Placental pericyte (primary cell): ENCODE data around the gene ANAPC2. TPM values are rescaled to one million over a fixed set of nuclear protein-coding genes. Genes with fewer than 3 reads are reported as not detected.

ENCODE experiments used
- small RNA-seq: library from RNA; depleted of rRNA; stranded (forward); fragments of <200 nt; gene quantifications from one replicate; pipeline ENCODE3, GENCODE V24; 2012; ENCODE audit warnings: low replicate concordance
- total RNA-seq: library from RNA; depleted of rRNA; stranded (reverse); fragments of >200 nt; gene quantifications from 2 replicates; pipeline ENCODE4 v1.2.3, GENCODE V29; 2012

ANAPC2 gene, protein sequence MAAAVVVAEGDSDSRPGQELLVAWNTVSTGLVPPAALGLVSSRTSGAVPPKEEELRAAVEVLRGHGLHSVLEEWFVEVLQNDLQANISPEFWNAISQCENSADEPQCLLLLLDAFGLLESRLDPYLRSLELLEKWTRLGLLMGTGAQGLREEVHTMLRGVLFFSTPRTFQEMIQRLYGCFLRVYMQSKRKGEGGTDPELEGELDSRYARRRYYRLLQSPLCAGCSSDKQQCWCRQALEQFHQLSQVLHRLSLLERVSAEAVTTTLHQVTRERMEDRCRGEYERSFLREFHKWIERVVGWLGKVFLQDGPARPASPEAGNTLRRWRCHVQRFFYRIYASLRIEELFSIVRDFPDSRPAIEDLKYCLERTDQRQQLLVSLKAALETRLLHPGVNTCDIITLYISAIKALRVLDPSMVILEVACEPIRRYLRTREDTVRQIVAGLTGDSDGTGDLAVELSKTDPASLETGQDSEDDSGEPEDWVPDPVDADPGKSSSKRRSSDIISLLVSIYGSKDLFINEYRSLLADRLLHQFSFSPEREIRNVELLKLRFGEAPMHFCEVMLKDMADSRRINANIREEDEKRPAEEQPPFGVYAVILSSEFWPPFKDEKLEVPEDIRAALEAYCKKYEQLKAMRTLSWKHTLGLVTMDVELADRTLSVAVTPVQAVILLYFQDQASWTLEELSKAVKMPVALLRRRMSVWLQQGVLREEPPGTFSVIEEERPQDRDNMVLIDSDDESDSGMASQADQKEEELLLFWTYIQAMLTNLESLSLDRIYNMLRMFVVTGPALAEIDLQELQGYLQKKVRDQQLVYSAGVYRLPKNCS
- total RNA-seq: 30.4 and 32.4 TPM in 2 replicates

DNA sequence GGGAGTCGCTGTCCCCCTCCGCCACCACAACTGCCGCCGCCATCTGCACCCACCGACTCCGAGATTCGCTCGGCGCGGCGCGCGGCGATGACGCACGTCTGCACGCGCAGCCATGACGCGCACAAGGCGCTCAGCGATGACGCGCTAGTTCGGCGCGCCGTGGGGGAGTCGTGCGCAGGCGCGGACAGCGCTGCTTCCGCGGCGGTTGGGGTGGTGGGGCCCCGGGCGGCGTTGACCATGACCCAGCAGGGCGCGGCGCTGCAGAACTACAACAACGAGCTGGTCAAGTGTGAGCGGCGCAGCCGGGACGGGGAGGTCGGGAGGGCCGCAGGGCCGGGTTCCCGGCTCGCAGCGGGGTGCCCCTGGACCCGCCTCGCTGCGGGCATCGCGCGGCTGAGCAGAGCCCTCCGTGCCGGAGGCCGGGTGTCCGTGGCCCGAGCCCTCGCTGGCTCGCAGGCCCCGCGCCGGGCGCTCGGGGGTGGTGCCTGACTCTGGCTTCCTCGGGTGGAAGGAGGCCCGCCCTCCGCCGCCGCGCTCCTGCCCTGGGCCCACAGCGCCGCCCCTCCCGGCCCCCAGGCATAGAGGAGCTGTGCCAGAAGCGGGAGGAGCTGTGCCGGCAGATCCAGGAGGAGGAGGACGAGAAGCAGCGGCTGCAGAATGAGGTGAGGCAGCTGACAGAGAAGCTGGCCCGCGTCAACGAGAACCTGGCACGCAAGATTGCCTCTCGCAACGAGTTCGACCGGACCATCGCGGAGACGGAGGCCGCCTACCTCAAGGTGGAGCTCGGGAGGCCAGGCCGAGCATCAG lies at the start of gene ANAPC2, which contains the start of gene SSNA1:
Gene ANAPC2 (minus strand): TSS at position 71 of the 807 bp plus-strand sequence. CDS start 28 bp downstream, at position 43.
Gene SSNA1 (plus strand): TSS at position 187 of the 807 bp plus-strand sequence. CDS start 51 bp downstream, at position 238.

DNA sequence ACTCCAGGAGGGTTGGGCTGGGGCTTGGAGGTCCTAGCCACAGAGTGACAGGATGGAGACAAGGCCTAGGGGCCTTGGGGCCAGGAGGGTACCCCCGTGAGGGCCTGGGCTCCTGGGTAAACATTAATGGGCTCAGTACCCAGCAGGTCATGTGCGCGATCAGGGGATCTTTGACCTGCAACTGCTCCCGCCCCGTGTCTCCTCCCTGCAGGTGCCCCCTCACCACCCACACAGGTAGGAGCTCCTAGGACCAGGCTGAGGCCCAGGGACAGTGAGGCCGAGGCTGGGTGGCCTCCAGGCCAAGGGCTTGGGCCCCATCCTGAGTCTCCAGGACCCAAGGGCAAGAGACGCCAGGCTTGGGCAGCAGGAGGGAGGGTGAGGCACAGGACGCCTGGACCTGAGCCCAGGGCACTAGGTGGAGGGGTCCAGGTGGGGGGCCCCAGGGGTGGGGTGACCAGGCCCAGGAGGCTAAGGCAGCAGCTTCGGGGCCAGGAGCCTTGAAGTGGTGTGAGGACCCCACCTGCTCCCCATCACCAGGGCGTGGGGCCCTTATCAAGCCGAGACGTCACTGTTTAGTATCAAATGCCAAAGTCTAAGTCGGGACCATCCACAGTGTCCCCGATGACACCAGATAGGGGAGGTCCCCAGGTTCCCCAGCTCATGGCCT lies 42.5 kb upstream of the ANAPC2 start, which contains the start of gene SLC34A3:
Gene SLC34A3 (plus strand): TSS at position 197 of the 667 bp plus-strand sequence. CDS start 802 bp downstream, outside the sequence.

DNA sequence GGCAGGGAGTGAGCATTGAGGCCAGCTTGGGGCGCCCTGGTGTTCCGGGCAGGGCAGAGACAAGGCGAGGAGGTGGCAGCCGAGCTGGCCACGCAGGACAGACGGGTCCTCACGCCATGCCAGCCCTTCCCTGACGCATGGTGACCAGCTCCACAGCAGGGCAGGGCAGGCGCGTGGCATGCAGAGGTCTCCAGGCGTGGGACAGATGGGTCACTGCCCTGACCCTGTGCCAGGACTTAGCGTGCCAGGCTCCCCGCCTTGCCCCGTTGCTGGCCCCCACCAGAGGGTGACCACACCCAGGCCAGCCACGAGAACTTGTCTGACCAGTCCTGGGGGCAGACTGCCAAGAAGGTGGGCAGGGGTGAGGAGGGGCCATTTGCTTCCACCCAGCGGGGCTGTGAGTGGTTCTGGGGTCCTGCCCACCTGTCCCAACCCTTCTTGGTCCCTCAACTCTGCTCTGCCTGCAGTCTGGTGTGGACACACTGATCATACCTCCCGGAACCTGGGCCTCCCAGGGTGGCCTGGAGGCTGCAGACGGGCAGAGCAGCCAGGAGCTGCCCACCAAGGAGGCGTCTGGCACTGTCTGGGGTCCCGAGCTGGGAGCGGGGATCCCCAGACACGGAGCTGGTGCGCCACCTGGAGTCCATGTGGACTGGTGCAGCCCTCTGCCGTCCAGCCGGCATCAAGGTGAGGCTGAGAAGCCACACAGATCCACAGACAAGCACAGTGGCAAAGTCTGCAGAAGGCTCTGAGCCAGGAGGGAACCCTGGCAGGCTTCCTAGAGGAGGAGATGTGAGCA lies 38.9 kb upstream of the ANAPC2 start, which contains the start of gene RNF224:
Gene RNF224 (plus strand): TSS at position 449 of the 799 bp plus-strand sequence. CDS start 834 bp downstream, outside the sequence.

DNA sequence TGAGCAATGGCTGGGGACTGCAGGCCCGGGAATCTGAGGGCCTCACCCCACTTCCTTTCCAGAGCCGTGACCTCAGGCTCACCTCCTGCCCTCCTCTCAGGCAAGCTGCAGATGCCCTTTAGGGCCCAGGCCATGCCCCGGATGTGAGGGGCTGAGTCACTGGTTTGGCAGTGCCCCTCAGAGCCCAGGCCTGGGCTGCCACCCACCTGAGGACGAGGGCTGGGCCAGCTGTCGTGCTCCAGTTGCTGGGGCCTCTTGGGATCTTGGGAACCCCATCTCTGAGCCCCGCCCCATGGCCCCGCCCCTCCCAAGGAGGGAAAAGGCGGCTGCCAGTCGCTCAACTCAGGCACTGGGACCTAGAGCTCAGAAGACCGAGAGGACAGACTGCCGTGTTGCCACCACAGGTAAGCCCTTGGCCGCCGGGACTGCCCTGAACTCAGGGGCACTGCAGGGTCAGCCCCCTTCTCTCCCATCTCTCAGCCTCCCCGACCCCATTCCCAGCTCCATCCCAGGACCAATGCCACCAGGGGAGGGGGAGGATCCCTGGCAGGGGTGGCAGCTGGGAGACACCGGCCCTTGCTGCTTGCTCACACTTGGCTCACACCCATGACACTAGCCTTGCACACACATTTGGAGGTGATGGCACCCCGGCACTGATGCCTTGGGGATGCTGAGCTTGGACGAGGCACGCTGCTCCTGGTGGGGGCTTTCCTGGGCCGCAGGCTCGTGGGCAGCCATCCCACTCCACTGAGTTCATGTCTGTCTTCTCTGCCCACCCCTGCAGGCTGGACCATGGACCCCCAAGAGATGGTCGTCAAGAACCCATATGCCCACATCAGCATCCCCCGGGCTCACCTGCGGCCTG lies 36.7 kb upstream of the ANAPC2 start, which contains the start of gene CYSRT1:
Gene CYSRT1 (plus strand): TSS at position 345 of the 865 bp plus-strand sequence. CDS start 448 bp downstream, at position 793.

DNA sequence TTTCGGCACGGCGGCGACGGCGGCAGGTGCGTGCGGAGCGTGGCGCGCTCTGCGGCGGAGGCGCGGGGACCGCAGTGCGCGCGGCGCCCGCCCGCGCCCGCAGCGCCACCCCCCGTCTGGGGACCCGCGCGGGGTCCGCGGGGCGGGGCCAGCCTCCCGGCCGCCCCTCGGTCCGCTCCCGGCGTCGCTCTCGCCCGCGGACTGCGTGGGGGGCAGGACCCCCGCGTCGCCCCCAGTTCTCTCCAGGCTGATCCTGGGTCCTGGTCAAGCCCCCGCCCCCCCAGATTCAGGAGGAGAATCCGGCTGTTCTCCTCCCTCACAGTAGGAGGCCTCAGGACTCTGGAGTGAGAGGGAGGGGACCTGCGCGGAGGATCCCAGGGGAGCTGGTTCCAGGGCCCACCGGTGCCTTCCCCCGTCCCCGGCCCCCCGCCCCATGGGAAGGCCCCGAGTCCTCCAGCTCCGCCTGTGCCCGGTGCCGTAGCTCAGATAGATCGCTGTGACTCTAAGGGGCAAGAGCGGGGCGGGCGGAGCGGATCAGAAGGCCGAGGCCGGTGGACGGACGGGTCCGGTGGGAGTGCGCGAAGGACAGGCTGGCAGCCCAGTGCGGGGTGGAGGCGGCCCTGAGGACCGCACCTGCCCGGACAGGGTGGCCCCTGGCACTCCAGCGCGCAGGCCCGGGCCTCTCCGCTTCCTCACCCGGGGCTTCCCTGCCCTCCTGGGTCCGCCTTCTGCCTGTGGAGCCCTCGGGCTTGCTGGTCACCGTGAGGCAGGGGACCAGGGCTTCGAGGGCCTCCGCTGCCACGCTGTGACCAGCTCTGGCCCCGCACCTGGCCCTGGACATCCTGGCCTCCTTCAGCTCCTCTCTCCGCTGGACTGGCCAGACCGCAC lies 34.1 kb upstream of the ANAPC2 start, which contains the start of gene RNF208:
Gene RNF208 (minus strand): TSS at position 51 of the 888 bp plus-strand sequence. CDS start 1,028 bp downstream, outside the sequence.

DNA sequence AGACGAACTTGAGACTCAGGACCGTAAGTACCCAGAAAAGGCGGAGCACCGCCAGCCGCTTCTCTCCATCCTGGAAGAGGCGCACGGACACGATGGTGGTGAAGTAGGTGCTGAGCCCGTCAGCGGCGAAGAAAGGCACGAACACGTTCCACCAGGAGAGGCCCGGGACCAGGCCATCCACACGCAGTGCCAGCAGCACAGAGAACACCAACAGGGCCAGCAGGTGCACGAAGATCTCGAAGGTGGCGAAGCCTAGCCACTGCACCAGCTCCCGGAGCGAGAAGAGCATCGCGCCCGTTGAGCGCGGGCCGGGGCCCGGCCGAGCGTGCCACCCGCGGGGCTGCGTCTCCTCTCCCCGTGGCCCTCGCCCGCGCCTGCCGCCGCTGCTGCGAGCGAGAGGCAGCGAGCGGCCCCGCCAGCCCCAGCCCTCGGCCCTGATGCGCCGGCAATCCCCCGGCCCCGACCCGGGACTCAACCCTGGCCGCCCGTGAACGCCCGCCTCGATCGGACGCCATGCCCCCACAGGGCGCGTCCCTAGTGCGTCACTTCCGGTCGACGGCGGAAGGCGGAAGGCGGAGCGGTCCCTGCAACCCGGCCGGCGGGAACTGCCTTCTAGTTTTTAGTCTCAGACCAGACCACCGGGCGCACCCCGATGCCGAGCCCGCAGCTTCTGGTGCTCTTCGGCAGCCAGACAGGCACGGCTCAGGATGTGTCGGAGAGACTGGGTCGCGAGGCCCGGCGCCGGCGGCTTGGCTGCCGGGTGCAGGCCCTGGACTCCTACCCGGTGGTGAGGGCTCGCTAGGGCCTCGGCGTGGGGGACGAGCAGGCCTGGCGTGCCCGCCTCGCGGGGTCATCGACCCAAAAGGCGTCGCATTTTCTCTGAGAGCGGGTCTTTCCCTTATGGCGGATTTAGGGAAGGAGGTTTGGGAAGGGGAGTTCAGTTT lies 17.0 kb upstream of the ANAPC2 start, which contains the start of the genes NDOR1 and TMEM203:
Gene NDOR1 (plus strand): TSS at position 575 of the 944 bp plus-strand sequence. CDS start 78 bp downstream, at position 653.
Gene TMEM203 (minus strand): TSS at position 523 of the 944 bp plus-strand sequence. CDS start 234 bp downstream, at position 289.

DNA sequence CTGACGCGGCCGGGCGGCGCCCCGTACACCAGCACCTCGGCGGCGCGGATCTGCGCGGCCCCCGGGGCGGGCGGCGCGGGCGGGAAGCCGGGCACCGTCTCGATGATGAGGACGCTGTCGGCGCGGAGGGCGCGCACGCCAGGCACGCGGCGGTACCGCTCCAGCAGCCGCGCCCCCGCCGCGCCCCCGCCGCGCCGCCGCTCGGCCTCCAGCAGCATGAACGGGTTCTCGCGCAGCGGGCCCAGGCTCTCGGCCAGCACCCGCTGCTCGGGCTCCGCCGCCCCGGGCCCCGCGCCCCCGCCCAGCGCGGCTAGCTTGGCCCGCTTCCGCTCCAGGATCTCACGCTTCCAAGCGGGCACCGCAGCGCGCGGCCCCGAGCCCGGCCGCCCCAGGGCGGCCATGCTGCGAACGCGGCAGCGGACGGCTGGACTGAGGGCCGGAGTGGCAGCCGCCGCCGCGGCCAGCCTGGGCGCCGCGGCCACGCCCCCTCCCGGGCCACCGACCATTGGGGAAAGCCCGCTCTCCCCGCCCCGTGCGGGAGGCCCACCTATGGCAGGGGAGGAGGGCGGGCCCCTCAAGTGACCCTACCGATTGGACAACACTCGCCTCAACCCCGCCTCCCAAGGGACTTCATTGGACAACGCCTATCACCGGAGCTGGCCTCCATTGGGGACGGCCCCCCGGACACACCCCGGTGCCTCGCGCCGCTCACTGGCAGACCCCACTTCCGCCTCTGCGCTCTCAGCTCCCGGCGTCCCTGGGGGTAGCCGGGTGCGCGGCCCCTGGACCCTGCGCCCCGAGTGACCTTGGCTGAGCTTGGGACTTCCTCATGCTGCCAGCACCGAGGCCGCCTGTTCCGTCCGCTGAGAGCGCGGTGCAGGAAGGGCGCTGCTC lies 12.2 kb upstream of the ANAPC2 start, which contains the start of gene TPRN:
Gene TPRN (minus strand): TSS at position 431 of the 894 bp plus-strand sequence. CDS start 30 bp downstream, at position 401.

DNA sequence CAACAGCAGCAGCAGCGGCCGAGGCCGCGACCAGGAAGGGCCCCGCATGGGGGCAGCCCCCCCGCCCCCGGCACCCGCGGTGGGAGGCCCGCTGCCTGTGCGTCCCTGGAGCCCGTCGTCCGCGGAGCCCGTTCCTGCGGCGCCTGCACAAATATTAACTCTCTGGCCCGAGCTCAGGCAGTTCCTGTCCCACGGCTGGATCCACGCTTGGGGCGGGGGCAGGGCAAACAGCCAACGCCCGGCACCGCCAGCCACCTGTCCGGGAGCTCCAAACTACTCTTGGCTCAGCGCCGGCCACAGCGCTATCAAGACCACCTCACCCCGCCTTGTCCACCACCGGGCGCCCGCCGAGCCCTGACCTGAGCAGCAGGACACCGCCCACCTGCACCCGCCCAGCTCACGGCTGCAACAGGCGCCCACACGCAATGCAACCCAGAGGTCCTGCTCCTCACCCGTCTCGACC lies 18.4 kb downstream of the ANAPC2 start, which contains the start of gene LRRC26:
Gene LRRC26 (minus strand): TSS at position 156 of the 463 bp plus-strand sequence. CDS start 108 bp downstream, at position 48.

DNA sequence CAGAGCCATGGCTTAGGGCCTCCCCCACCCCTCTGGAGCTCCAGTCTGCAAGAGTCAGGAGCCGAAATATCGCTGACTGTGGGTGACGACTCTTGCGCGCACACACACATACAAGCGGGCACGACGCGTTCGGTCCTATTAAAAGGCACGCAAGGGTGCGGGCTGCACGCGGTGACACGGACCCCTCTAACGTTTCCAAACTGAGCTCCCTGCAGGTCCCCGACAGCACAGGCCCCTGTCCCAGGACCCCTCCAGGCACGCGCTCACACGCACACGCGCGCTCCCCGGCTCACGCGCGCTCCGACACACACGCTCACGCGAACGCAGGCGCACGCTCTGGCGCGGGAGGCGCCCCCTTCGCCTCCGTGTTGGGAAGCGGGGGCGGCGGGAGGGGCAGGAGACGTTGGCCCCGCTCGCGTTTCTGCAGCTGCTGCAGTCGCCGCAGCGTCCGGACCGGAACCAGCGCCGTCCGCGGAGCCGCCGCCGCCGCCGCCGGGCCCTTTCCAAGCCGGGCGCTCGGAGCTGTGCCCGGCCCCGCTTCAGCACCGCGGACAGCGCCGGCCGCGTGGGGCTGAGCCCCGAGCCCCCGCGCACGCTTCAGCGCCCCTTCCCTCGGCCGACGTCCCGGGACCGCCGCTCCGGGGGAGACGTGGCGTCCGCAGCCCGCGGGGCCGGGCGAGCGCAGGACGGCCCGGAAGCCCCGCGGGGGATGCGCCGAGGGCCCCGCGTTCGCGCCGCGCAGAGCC lies 49.5 kb downstream of the ANAPC2 start, which contains the start of gene GRIN1:
Gene GRIN1 (plus strand): TSS at position 433 of the 746 bp plus-strand sequence. CDS start 333 bp downstream, outside the sequence.

Small RNA genes lying within 50 kb of the gene (small RNA-seq; reads per million reads assigned to genes)
- gene MIR3621: not detected

Other genes starting within 250 kb of the ANAPC2 start
- 198 and 213 TPM in 2 replicates for gene FBXW5, start 243.8 kb downstream of the ANAPC2 start, total RNA-seq
- 0.66 TPM in 1 of 2 replicates, not detected in the other for gene C8G, start 243.3 kb downstream of the ANAPC2 start, total RNA-seq
- 0.88 TPM in 1 of 2 replicates, not detected in the other for gene LCN12, start 236.3 kb downstream of the ANAPC2 start, total RNA-seq
- gene PTGDS, start 211.1 kb downstream of the ANAPC2 start, total RNA-seq: 4.2 and 78.6 TPM in 2 replicates
- gene LCNL1, start 205.6 kb downstream of the ANAPC2 start, total RNA-seq: 0.14 and 9.8 TPM in 2 replicates
- gene PAXX, start 196.1 kb downstream of the ANAPC2 start, total RNA-seq: 12.0 and 13.9 TPM in 2 replicates
- gene CLIC3, start 192.0 kb downstream of the ANAPC2 start, total RNA-seq: 4.3 and 12.7 TPM in 2 replicates
- gene ABCA2, start 160.3 kb downstream of the ANAPC2 start, total RNA-seq: 18.8 and 18.9 TPM in 2 replicates
- not detected in 2 replicates for gene FUT7, start 156.5 kb downstream of the ANAPC2 start, total RNA-seq
- gene NPDC1, start 142.4 kb downstream of the ANAPC2 start, total RNA-seq: 16.0 and 21.0 TPM in 2 replicates
- gene ENTPD2, start 134.5 kb downstream of the ANAPC2 start, total RNA-seq: not detected in 2 replicates
- 0.22 and 15.9 TPM in 2 replicates for gene SAPCD2, start 118.0 kb downstream of the ANAPC2 start, total RNA-seq
- 28.2 and 29.1 TPM in 2 replicates for gene UAP1L1, start 111.0 kb downstream of the ANAPC2 start, total RNA-seq
- gene MAN1B1, start 101.6 kb downstream of the ANAPC2 start, total RNA-seq: 68.1 and 103 TPM in 2 replicates
- gene DPP7, start 73.8 kb downstream of the ANAPC2 start, total RNA-seq: 58.1 and 86.7 TPM in 2 replicates
- gene GRIN1, start 49.4 kb downstream of the ANAPC2 start, total RNA-seq: 0.29 TPM in 1 of 2 replicates, not detected in the other
- gene LRRC26, start 18.5 kb downstream of the ANAPC2 start, total RNA-seq: not detected in 2 replicates
- not detected in 2 replicates for gene TMEM210, start 16.5 kb downstream of the ANAPC2 start, total RNA-seq
- gene SSNA1, start 116 bp upstream of the ANAPC2 start, total RNA-seq: 75.5 and 82.3 TPM in 2 replicates
- gene TPRN, start 12.2 kb upstream of the ANAPC2 start, total RNA-seq: 9.9 and 14.9 TPM in 2 replicates
- 28.9 and 41.4 TPM in 2 replicates for gene TMEM203, start 17.1 kb upstream of the ANAPC2 start, total RNA-seq
- 10.1 and 15.3 TPM in 2 replicates for gene NDOR1, start 17.1 kb upstream of the ANAPC2 start, total RNA-seq
- 0.22 and 0.43 TPM in 2 replicates for gene RNF208, start 33.7 kb upstream of the ANAPC2 start, total RNA-seq
- 0.14 and 0.66 TPM in 2 replicates for gene CYSRT1, start 36.6 kb upstream of the ANAPC2 start, total RNA-seq
- not detected in 2 replicates for gene RNF224, start 38.9 kb upstream of the ANAPC2 start, total RNA-seq
- gene SLC34A3, start 42.3 kb upstream of the ANAPC2 start, total RNA-seq: not detected in 2 replicates
- gene TUBB4B, start 52.7 kb upstream of the ANAPC2 start, total RNA-seq: 93.4 and 509 TPM in 2 replicates
- gene STPG3, start 62.7 kb upstream of the ANAPC2 start, total RNA-seq: not detected in 2 replicates
- gene NELFB, start 66.8 kb upstream of the ANAPC2 start, total RNA-seq: 44.2 and 74.0 TPM in 2 replicates
- gene TOR4A, start 89.2 kb upstream of the ANAPC2 start, total RNA-seq: 48.1 and 108 TPM in 2 replicates
- 0.43 TPM in 1 of 2 replicates, not detected in the other for gene NRARP, start 113.7 kb upstream of the ANAPC2 start, total RNA-seq
- gene EXD3, start 234.6 kb upstream of the ANAPC2 start, total RNA-seq: 5.4 and 8.3 TPM in 2 replicates
- 0.14 and 0.66 TPM in 2 replicates for gene NOXA1, start 234.8 kb upstream of the ANAPC2 start, total RNA-seq